Fibroblast of skin of abdomen (primary cell): ENCODE data around the gene ABCB8.

ENCODE experiments used
- DNase-seq: peaks from one replicate; pipeline ENCODE4 v3.0.0-alpha.2; 2013

ABCB8 gene

DNA sequence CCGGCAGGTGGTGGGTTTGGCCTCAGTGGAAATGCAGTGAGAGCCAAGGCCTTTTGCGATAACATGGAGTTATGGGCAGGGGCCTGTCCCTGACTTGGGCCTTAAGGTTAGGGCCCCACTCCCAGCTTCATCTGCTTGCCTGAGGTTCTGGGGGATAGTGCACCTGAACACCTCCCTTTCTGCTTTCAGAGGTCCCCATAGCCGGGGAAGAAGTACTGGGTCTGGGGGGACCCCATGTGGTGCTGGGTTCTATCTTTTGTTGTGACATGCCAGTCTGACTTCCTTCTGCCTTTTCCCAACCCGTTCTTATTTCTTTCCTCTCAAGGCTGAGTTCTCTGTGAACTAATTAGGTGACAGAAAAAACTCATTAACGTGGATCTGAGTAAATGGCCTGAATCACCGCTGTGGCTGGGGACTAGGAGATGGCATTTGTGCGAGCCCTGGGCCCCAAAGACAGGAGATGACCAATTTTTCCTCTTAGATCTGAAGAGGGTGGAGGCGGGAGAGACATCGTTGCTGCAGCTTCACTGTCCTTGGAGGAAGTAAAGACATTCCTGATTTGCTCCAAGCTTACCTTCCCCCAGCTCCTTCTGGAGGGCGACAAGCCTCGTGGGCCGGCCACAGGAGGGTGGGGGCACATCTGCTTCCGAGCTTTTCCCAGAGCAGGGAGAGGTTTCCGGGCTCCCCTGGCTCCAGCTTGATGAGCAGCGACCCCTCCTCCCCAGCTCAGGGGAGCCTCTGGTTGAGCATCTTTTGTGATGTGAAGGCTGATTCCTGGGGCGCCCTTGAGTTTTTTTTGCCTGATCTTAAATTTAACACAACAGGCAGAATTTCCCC, 60.0 kb downstream of the ABCB8 start:
- no peak for DNase-seq

DNA sequence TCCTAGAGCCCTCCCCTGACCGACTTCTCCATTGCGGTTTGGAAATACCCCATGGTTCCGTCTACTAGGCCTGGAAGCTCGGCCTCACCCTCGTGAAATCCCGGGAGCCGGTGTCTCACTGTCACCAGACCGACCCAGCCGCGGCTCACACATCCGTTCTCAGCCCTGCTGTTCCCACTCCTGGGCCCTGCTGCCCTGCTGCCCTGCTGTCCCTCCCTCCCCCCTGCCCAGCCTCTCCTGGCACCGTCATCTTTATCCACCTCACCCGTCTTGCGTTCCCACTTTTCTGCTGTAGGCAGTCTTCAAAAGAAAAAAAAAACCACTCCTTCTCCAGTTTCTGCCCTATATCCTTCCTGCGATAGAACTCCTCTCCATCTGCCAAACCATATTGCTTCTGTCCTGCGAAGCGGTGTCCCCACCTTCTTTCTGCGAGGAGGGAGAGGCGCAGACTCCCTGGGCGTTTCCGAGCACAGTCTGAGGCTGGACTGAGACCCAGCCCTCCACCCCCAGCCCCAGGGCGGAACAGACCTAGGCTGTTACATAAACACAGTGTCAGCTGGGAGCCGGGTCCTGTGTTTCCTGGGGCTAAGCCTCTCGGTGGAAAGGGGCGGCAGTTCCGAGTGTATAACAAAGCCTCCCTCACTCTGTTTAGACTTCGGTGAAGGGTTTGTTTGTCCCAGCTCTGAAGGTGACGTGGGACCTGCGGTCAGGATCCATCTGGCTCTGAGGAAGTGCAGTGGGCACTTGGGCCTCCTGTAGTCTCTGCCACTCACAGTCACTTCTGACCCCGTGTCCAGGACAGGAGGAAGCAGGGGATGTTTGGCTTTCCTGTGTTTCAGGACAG, 60.8 kb downstream of the ABCB8 start:
- no peak for DNase-seq

DNA sequence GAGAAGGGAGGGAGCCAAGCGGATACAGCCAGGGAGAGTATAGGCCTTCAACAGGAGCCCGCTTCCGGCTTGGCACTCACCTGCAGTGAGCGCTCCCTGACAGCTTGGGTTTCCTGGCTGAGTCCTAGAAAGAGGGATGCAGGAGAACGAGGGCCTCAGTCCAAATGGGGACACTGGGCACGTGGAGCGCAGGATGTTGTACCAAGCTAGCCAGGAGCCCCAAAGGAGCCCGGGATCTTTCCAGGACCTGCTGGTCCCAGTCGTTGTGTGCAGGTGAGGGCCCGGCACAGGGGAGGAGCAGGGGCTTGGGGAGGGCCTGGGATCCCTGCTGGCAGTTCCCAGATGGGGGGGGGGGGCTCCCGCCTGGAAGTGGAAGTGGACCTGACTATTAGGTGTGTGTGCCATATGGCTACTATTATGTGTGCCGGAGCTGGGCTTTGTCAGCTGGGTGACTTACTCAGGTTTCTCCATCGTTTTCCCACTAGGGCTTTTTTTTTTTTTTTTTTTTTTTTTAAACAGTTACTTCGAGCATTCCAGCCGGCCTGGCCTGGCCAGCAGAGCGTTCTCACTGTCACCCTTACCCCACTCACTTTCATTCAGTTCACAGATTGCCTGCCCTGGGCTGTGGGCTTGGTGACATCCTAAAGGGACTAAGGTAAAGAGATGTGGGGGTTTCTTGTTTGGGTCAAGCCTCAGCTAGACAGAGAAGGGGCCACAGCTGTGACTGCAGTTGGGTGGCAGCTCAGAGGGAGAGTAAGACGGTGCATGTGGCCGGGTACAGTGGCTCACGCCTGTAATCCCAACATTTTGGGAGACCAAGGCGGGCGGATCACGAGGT, 61.9 kb downstream of the ABCB8 start:
- DNase-seq, result no peak

DNA sequence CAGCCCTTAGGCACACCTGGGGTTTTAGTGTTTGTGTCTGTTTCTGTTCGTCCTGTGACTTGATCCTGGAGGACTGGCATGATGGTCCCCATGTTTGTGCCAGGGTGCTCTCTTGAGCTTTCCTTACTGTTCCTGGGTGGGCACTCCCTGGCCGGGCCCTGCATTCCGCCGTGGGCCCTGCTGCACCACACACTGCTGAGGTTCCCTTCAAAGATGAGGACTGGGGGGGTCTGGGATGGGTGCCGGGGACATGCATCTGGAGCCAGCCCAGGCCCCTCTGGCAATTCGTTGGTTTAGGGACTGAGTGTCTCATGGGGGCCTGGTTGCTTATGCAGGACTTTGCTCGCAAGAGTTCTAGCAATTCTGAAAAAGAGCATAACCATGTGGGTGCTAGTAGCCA, 62.8 kb downstream of the ABCB8 start:
- no peak for DNase-seq

DNA sequence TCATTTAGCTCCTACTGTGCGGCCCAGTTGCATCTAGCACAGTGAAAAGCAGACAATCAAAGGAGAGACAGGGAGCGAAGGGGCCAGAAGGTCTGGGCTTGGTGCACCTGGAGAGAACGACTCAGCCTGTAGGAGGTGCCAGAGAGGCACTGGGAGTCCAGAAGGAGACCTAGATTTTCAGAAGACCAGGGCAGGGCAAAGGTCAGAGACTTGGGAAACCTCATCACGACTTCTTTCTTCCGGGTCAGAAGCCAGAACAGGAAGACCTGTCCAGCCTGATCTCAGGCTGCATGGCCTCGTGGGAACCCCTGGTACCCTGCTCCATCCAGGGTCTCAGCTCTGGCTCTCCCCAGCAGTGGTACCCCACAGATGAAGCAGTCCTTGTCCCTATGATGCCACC, 63.2 kb downstream of the ABCB8 start:
- DNase-seq, result no peak

DNA sequence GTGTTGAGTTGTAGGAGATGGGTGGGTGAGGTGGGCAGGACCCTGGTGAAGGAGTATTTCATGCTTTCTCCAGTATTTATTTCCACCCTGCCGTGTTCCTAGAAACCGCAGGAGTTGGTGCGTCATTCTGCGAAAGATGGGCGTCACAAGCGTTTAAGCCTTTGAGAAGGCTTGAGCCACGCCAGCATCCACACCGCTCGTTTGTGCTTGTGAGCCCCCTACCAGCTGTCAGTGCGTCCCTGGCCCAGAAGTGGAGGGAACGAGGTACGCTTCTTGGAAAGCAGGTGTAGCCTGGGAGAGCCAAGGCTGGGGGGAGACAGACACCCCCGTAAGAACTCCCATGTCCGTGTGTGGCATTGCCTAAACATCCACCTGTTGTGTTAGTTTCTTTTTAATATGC, 63.7 kb downstream of the ABCB8 start:
- no peak for DNase-seq

DNA sequence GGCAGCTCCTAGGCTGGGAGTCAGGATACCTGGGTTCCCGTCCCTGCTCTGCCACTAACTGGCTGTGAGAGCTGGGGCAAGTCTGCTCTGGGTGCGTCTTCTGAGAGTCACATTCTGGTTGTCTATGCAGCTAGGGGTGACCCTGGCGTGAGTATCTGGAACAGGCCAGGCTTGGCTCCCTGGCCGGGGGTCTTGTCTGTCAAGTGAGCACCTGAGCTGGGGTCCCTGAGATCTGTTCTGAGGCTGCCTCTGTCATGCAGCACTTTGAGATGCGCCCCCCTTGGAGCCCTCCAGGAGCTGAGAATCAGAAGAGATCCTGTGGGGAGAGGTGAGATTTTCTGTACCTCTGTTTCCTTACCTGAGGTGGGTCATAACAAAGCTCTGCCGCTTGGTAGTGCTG, 65.5 kb downstream of the ABCB8 start:
- DNase-seq, result no peak

DNA sequence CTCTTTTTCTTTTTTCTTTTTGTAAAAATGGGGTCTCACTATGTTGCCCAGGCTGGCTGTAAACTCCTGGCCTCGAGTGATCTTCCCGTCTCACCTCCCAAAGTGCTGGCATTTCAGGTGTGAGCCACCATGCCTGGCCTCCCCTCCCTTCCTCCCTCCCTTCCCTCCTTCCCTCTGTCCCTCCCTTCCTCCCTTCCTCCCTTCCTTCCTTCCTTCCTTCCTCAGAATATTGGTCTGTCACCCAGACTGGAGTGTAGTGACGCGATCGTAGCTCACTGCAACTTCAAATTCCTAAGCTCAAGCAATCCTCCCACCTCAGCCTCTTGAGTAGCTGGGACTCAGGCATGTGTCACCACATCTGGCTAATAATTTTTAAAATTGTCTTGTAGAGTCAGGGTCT, 66.4 kb downstream of the ABCB8 start:
- DNase-seq, result no peak

DNA sequence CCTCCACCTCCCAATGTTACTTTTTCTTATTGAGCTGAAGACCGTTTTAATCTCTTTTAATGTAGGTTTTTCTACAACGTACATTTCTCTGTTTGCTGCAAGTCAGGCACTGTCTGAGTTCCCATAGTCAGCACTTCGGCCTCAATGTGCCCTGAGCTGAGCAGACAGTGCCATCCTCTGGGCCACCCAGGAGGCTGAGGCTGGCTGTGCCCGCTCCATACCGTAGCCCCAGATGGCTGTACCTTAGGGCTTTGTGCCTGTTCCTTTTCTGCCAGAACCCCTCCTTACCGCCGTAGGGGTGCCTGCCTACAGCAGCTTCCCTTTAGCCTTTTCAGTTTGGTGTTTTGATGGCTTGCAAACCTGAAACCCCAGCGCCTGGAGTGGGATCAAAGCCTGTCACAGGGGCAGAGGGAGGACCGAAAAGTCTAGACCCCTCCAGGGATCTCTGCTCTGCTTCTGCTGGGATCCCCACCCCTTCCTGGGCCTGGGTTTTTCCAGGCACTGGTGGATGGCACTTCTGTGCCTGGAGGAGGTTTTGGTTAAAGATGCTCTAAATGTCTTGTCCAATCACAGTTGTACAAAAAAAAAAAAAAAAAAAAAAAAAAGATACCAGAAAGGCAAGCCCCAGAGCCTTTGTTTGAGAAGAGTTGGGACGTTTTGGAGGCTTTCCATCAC, 67.0 kb downstream of the ABCB8 start:
- DNase-seq, result no peak

DNA sequence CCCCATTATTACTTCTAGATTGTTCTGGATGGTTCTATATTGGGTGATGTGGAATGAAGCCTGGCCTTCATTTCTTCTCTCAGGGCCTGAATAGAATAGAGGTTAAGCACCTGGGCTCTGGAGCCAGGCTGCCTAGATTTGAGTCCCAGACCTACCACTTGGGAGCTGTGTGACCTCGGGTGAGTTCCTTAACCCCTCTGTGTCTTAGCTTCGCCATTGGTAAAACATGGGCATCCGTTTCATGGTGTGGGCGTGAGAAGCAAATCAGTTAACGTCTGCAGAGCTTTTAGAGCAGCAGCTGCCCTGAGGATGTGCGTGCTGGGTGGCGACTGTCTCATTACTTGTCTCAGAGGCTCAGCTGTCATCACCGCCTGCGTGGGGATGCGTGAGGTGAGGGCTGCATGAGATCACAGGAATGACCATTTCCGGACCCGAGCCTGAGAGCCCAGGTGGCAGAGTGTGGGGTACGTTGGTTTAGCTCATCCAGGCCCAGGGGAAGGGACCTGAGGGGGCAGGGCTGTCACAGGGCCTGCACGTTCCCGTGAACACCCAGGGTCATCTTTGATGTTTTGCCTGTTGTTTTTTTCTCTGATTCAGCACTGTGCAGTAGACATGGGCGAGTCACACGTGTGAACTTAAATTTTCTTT, 67.7 kb downstream of the ABCB8 start:
- no peak for DNase-seq
